HEK293 (cell line): Measurements from ENCODE around the gene CRK.

Source experiments
- CTCF ChIA-PET: fragments of 350-600 bp; formaldehyde crosslinking; extraction: SDS; loops from one replicate; lab custom pipeline; 2021; ENCODE audit warnings: antibody characterized with exemption; lab: Yijun Ruan, JAX
- POLR2A ChIA-PET: fragments of 300-600 bp; formaldehyde crosslinking; extraction: SDS; loops from one replicate; lab custom pipeline; 2020; ENCODE audit warnings: antibody characterized with exemption, inconsistent platforms; lab: Yijun Ruan, JAX
- H3K27ac ChIP-seq: fragments of 200-500 bp; sonication (Bioruptor generic); 2 replicates; pipeline ENCODE4 v1.5.1; 2014; ENCODE audit warnings: low read depth, low read length, control low read depth, inconsistent platforms; ENCODE audit errors: extremely low read depth
- H3K36me3 ChIP-seq, 2 experiments: fragments of 200-500 bp in 1 of 2; sonication (Bioruptor generic) in 1 of 2; 1 replicate in 1 of 2; 2 replicates in 1 of 2; pipeline ENCODE4 v1.5.1; 2014 to 2017; ENCODE audit warnings: inconsistent platforms in 2 of 2, low read length in 2 of 2; ENCODE audit not compliant: control insufficient read depth in 2 of 2, insufficient read depth in 1 of 2
- H3K4me1 ChIP-seq: fragments of 200-500 bp; sonication (Bioruptor generic); 2 replicates; pipeline ENCODE4 v1.5.1; 2014; ENCODE audit warnings: mild to moderate bottlenecking, low read length, inconsistent platforms; ENCODE audit not compliant: control insufficient read depth, insufficient read depth
- H3K4me3 ChIP-seq: 2 replicates; pipeline ENCODE4 v1.5.1; 2011; ENCODE audit warnings: low read depth, mild to moderate bottlenecking, control low read depth, low read length, moderate library complexity
- H3K9me3 ChIP-seq: fragments of 200-500 bp; sonication (Bioruptor generic); 2 replicates; pipeline ENCODE4 v1.5.1; 2014; ENCODE audit warnings: low read depth, low read length, inconsistent platforms; ENCODE audit not compliant: control insufficient read depth, insufficient read depth
- GLI4 ChIP-seq: fragments of 450-650 bp; formaldehyde crosslinking; IDR thresholded peaks from 2 replicates; pipeline ENCODE4 v1.5.1; 2016; ENCODE audit warnings: missing biosample characterization, missing genetic modification characterization
- GLIS2 ChIP-seq: fragments of 450-650 bp; formaldehyde crosslinking; IDR thresholded peaks from 2 replicates; pipeline ENCODE4 v1.5.1; 2016; ENCODE audit warnings: missing biosample characterization, missing genetic modification characterization
- HOXD13 ChIP-seq: sonication (generic); formaldehyde crosslinking; IDR thresholded peaks from 2 replicates; pipeline ENCODE4 v1.8.0; 2022; ENCODE audit warnings: missing genetic modification reagents, borderline replicate concordance
- KLF9 ChIP-seq: fragments of 450-650 bp; formaldehyde crosslinking; IDR thresholded peaks from 2 replicates; pipeline ENCODE4 v1.5.1; 2016; ENCODE audit warnings: missing biosample characterization, missing genetic modification characterization, low read depth
- MYNN ChIP-seq: fragments of 450-650 bp; formaldehyde crosslinking; IDR thresholded peaks from 2 replicates; pipeline ENCODE4 v1.5.1; 2016; ENCODE audit warnings: missing biosample characterization, missing genetic modification characterization, borderline replicate concordance
- SP7 ChIP-seq: fragments of 450-650 bp; formaldehyde crosslinking; IDR thresholded peaks from 2 replicates; pipeline ENCODE4 v1.5.1; 2016; ENCODE audit warnings: missing biosample characterization, missing genetic modification characterization
- ZBTB1 ChIP-seq: fragments of 450-650 bp; formaldehyde crosslinking; IDR thresholded peaks from 2 replicates; pipeline ENCODE4 v1.5.1; 2016; ENCODE audit warnings: missing biosample characterization, missing genetic modification characterization
- ZBTB20 ChIP-seq: fragments of 450-650 bp; formaldehyde crosslinking; IDR thresholded peaks from 2 replicates; pipeline ENCODE4 v1.5.1; 2016; ENCODE audit warnings: missing biosample characterization, missing genetic modification characterization
- ZBTB21 ChIP-seq: fragments of 450-650 bp; formaldehyde crosslinking; IDR thresholded peaks from 2 replicates; pipeline ENCODE4 v1.5.1; 2017; ENCODE audit warnings: missing biosample characterization, missing genetic modification characterization
- ZFP69B ChIP-seq: fragments of 450-650 bp; formaldehyde crosslinking; IDR thresholded peaks from 2 replicates; pipeline ENCODE4 v1.5.1; 2016; ENCODE audit warnings: missing biosample characterization, missing genetic modification characterization
- ZIC2 ChIP-seq: fragments of 450-650 bp; formaldehyde crosslinking; IDR thresholded peaks from 2 replicates; pipeline ENCODE4 v1.5.1; 2016; ENCODE audit warnings: missing biosample characterization, missing genetic modification characterization
- ZNF292 ChIP-seq: fragments of 450-650 bp; formaldehyde crosslinking; IDR thresholded peaks from 2 replicates; pipeline ENCODE4 v1.5.1; 2016; ENCODE audit warnings: low read depth, missing biosample characterization, missing genetic modification characterization, borderline replicate concordance
- ZNF324 ChIP-seq: fragments of 450-650 bp; formaldehyde crosslinking; IDR thresholded peaks from 2 replicates; pipeline ENCODE4 v1.5.1; 2016; ENCODE audit warnings: missing biosample characterization, missing genetic modification characterization
- ZNF37A ChIP-seq: fragments of 450-650 bp; IDR thresholded peaks from 2 replicates; pipeline ENCODE4 v1.5.1; 2018; ENCODE audit warnings: missing biosample characterization, missing genetic modification characterization
- ZNF488 ChIP-seq: fragments of 450-650 bp; formaldehyde crosslinking; IDR thresholded peaks from 2 replicates; pipeline ENCODE4 v1.5.1; 2016; ENCODE audit warnings: missing biosample characterization, missing genetic modification characterization
- ZNF513 ChIP-seq: fragments of 450-650 bp; IDR thresholded peaks from 2 replicates; pipeline ENCODE4 v1.5.1; 2018; ENCODE audit warnings: missing biosample characterization, missing genetic modification characterization
- ZNF621 ChIP-seq: fragments of 450-650 bp; formaldehyde crosslinking; IDR thresholded peaks from 2 replicates; pipeline ENCODE4 v1.5.1; 2017; ENCODE audit warnings: missing biosample characterization, missing genetic modification characterization
- ZNF785 ChIP-seq: fragments of 450-650 bp; formaldehyde crosslinking; IDR thresholded peaks from 2 replicates; pipeline ENCODE4 v1.5.1; 2016; ENCODE audit warnings: missing biosample characterization, missing genetic modification characterization
- ZSCAN23 ChIP-seq: fragments of 450-650 bp; formaldehyde crosslinking; IDR thresholded peaks from 2 replicates; pipeline ENCODE4 v1.5.1; 2016; ENCODE audit warnings: missing biosample characterization, missing genetic modification characterization
- TF ChIP-seq, protein P1 (sequence below): fragments of 450-650 bp; formaldehyde crosslinking; IDR thresholded peaks from 2 replicates; pipeline ENCODE4 v1.5.1; 2016; ENCODE audit warnings: missing biosample characterization, missing genetic modification characterization

Gene CRK

GRCh38 chr17:1470755-1471462 is 14.9 kb upstream of the CRK start:
- POLR2A ChIA-PET = interaction anchor here (0.5 to 0.6 kb wide), 2 partner anchors 14 to 46 kb away, joined by 3 to 6 read pairs; partner anchors contain the start of gene INPP5K
- no peak overlapping the region for H3K27ac ChIP-seq
- H3K4me1 ChIP-seq = no peaks in the 10 kb centered on the region
- CTCF ChIA-PET = interaction anchor here (0.6 kb wide), 1 partner anchor 75 kb away, joined by 3 read pairs; no protein-coding TSS in a partner anchor
- TF ChIP-seq KLF9 (no peak), ZNF785 (no peak), ZNF292 (no peak), HOXD13 (CRISPR knock-in tag) (no peak), ZBTB20 (tag by site-specific recombination) (no peak), ZNF37A (tag by site-specific recombination) (no peak), SP7 (tag by site-specific recombination) (no peak), GLI4 (no peak), ZNF488 (tag by site-specific recombination) (no peak), ZIC2 (tag by site-specific recombination) (no peak), ZNF513 (tag by site-specific recombination) (no peak), ZBTB21 (tag by site-specific recombination) (no peak)
- peaks cover 0 to 86% of the 10 kb centered on the region in 2 experiments; a peak in 2 of 3 replicates for H3K36me3 ChIP-seq
- no peak overlapping the region for H3K4me3 ChIP-seq
- H3K9me3 ChIP-seq = no peaks in the 10 kb centered on the region

DNA sequence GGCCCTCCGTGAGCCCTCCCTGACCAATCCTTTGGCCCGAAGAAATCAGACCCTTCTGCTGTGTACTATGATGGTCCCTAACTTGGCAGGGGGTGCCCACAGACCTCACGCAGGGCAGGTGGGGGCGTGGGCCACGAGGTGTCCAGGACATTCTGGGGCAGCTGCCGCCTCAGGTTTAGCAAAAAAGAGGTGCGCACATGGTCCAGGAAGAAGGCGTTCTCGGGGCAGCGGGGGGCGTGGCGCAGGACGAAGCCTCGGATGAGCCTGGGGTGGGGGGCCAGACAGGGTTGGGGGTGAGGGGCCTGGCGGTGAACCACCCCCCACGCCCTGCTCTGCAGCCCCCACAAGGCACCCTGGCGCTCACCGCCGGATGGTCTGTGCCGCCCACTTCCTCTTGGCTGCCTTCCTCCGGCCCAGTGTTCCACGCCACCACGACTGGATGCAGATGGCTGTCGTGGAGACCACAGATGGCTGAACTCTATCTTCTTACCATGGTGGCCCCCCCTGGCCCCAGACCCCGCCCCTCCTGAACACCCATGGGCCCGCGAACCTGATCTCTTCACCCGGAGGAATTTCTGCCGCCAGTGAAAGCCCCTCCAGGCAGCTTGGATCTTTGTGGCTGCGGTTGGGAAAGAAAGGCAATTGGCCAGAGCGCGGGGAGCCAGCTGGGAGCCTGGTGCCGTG is 14.2 kb upstream of the CRK start:
- Histone ChIP-seq H3K36me3 (peaks cover 0 to 85% of the 10 kb centered on the region in 2 experiments; a peak in 2 of 3 replicates), H3K4me1 (no peaks in the 10 kb centered on the region), H3K27ac (no peak overlapping the region), H3K4me3 (no peak overlapping the region), H3K9me3 (no peaks in the 10 kb centered on the region)
- CTCF ChIA-PET = no interaction called here
- no peak for TF ChIP-seq ZNF621
- TF ChIP-seq GLIS2 = 0 out of 2 replicates have a peak, but pooled peaks have one; percentile 10
- POLR2A ChIA-PET = interaction anchor here (0.5 to 0.6 kb wide), 2 partner anchors 15 to 46 kb away, joined by 3 to 6 read pairs; partner anchors contain the start of gene INPP5K

GRCh38 chr17:1469231-1469852 is 13.3 kb upstream of the CRK start:
- CTCF ChIA-PET = no interaction called here
- H3K9me3 ChIP-seq = no peaks in the 10 kb centered on the region
- no peak overlapping the region for H3K4me3 ChIP-seq
- POLR2A ChIA-PET = interaction anchor here (0.6 kb wide), 1 partner anchor 10 kb away, joined by 4 read pairs; no protein-coding TSS in a partner anchor
- no peaks in the 10 kb centered on the region for H3K4me1 ChIP-seq
- TF ChIP-seq ZBTB1 (0 out of 2 replicates have a peak, but pooled peaks have one; percentile 57), ZSCAN23 (tag by site-specific recombination) (no peak), MYNN (tag by site-specific recombination) (no peak), ZFP69B (no peak), ZNF324 (tag by site-specific recombination) (peak; percentile 84; the same call in 1 of the 2 replicates)
- TF ChIP-seq, protein P1, sequence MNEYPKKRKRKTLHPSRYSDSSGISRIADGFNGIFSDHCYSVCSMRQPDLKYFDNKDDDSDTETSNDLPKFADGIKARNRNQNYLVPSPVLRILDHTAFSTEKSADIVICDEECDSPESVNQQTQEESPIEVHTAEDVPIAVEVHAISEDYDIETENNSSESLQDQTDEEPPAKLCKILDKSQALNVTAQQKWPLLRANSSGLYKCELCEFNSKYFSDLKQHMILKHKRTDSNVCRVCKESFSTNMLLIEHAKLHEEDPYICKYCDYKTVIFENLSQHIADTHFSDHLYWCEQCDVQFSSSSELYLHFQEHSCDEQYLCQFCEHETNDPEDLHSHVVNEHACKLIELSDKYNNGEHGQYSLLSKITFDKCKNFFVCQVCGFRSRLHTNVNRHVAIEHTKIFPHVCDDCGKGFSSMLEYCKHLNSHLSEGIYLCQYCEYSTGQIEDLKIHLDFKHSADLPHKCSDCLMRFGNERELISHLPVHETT (tag by site-specific recombination) = peak; percentile 47; the same call in 1 of the 2 replicates
- TF ChIP-seq, all 188 proteins: peak for 3
- Histone ChIP-seq H3K27ac (no peak overlapping the region), H3K36me3 (peaks cover 0 to 83% of the 10 kb centered on the region in 2 experiments; a peak in 2 of 3 replicates)
